ENCODE measurements around the gene SFXN3. TPM values are rescaled to one million over a fixed set of nuclear protein-coding genes. Genes with fewer than 3 reads are reported as not detected.
A peak's percentile ranks its signal among the peaks of the same experiment; 100 is the strongest.

The SFXN3 gene
- total and polyA plus RNA-seq, 2 of the 13 experiments (the other 11 are each of a cell fraction or from before 2014, with no cell fraction given) = 16.8 to 71.5 TPM

DNA sequence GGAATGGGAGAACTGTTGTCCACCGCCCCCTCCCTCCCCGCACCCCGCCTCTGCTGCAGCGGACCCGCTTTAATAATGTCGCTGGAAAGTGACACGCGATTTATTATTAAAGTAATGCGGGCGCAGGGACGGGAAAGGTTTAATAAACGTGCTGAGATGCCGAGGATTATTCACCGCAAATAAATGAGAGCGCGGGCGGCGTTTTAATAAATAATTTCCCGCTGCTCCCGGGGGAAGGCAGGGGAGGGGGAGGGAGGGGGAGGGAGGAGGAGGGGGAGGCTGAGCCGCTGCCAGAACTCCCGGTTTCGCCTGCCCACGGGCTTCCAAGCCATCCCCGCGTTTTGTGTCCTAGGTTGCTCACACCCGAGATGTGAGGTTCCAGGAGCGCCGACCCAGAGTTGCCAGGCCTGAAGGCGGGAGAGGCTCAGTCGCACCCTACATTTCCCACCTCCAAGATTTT, 35.9 kb downstream of the SFXN3 start (continued):
- TF ChIP-seq GATA4 (IDR thresholded peaks at IDR 0.05; ENCODE audit: borderline replicate concordance, low read depth) (no peak), LRRFIP1 (CRISPR knock-in tag; conservative IDR thresholded peaks at IDR 0.05) (no peak), ZKSCAN5 (CRISPR knock-in tag; IDR thresholded peaks at IDR 0.05) (no peak), ZNF17 (CRISPR knock-in tag; IDR thresholded peaks at IDR 0.05) (0 out of 2 replicates have a peak, but pooled peaks have one; percentile 35), POLR2G (IDR thresholded peaks at IDR 0.05; ENCODE audit: low read depth, low read length) (no peak), SMYD3 (CRISPR knock-in tag; IDR thresholded peaks at IDR 0.05) (no peak), TMF1 (CRISPR knock-in tag; IDR thresholded peaks at IDR 0.05; ENCODE audit: low read depth) (0 out of 2 replicates have a peak, but pooled peaks have one; percentile 18), RFX3 (CRISPR knock-in tag; IDR thresholded peaks at IDR 0.05) (no peak), BORCS8-MEF2B (CRISPR knock-in tag; IDR thresholded peaks at IDR 0.05) (0 out of 2 replicates have a peak, but pooled peaks have one; percentile 28), ZNF879 (CRISPR knock-in tag; IDR thresholded peaks at IDR 0.05) (no peak), ZNF354B (CRISPR knock-in tag; IDR thresholded peaks at IDR 0.05) (0 out of 2 replicates have a peak, but pooled peaks have one; percentile 12), TCF12 (IDR thresholded peaks at IDR 0.05) (no peak), TCF12 (CRISPR knock-in tag; IDR thresholded peaks at IDR 0.05) (no peak), NAIF1 (CRISPR knock-in tag; IDR thresholded peaks at IDR 0.05; ENCODE audit: borderline replicate concordance) (no peak)
